Uterine smooth muscle cell (primary cell): Measurements from ENCODE around the gene AKIP1. TPM values are rescaled to one million over a fixed set of nuclear protein-coding genes. Genes with fewer than 3 reads are reported as not detected.

ENCODE experiments used
- total RNA-seq: library from RNA; depleted of rRNA; stranded (reverse); fragments of >200 nt; gene quantifications from 2 replicates; pipeline ENCODE4 v1.2.3, GENCODE V29; 2014

AKIP1 gene
- 45.6 and 54.9 TPM in 2 replicates for total RNA-seq

DNA sequence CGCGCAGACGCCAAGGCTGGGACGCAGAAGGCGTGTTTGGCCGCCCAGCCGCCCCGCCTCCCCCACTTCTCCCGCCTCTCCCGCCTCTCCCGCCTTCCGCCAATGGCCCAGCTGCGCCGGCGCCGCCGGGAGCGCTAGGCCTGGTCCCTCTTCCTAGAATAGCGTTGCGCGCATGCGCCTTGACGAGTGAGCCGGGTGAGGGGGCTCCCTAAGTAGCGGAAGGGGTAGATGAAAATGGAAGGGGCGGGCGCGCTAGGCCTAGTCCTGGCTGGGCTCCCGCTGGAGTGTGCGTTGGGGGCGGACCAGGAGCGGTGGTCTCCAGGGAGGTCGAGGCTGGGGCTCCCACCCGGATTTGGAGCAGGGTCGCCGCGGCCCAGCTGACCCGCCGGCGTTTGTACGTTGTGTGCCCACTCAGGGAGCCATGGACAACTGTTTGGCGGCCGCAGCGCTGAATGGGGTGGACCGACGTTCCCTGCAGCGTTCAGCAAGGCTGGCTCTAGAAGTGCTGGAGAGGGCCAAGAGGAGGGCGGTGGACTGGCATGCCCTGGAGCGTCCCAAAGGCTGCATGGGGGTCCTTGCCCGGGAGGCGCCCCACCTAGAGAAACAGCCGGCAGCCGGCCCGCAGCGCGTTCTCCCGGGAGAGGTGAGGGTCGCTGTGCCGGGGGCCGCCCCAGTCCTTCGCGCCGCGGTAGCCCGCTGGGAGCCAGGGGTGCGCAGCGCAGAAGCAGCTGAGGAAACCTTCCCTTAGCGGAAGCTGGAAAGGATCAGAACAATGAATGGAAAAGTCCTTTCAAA lies at the start of gene AKIP1:
AKIP1 (plus strand) TSS at position 161 of the 795 bp plus-strand sequence; CDS start at position 422, 261 bp downstream.

GRCh38 chr11:8932564-8933180 lies 21.7 kb downstream of the AKIP1 start, which contains the start of gene C11orf16:
TSS of gene C11orf16 (minus strand) at chr11:8932947. CDS start at chr11:8932308, 639 bp downstream.

DNA sequence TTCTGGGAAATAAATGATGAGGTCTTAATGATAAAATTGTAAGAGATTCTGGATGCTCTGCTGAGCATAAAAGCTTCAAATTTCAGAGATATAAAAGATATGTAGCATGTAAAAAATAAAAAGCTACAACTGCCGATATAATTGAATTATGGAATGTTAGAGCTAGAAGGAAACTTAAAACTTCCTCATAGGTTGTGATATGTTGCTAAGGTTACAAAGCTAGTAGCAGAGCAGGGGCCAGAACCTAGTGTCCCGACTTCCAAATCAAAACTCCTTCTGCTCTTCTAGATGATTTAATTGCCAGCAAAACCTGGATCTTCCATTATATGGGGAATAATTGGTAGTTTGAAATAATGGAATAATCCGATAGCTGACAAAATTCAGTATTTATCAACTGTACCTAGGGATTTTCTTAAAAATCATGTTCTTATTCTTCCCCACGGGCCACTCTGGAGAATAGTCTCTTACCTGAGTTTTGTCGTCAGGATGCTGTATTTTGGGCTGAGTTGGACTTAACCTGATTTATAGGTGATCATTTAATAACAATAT lies 31.6 kb downstream of the AKIP1 start, which contains the start of gene ASCL3:
ASCL3 (minus strand) TSS at position 499 of the 549 bp plus-strand sequence. CDS start 4,855 bp downstream, outside the sequence.

GRCh38 chr11:8964324-8965320 lies 53.6 kb downstream of the AKIP1 start, which contains the start of gene TMEM9B:
TSS of gene TMEM9B (minus strand) at chr11:8964442. CDS start at chr11:8964313, 129 bp downstream.

Other genes with a start within 250 kb of the AKIP1 start
- gene TRIM66, start 228.5 kb upstream of the AKIP1 start, total RNA-seq = 5.9 and 7.5 TPM in 2 replicates
- 534 and 721 TPM in 2 replicates for gene RPL27A, start 228.4 kb upstream of the AKIP1 start, total RNA-seq
- not detected in 2 replicates for gene C11orf16, start 21.8 kb downstream of the AKIP1 start, total RNA-seq
- gene ASCL3, start 31.8 kb downstream of the AKIP1 start, total RNA-seq = not detected in 2 replicates
- gene TMEM9B, start 53.3 kb downstream of the AKIP1 start, total RNA-seq = 33.6 and 39.4 TPM in 2 replicates
- 37.9 and 90.8 TPM in 2 replicates for gene NRIP3, start 92.8 kb downstream of the AKIP1 start, total RNA-seq
- gene SCUBE2, start 180.4 kb downstream of the AKIP1 start, total RNA-seq = 3.1 and 3.4 TPM in 2 replicates